Effector CD4-positive, alpha-beta T cell (primary cell): ENCODE measurements around the gene TIGD3.

ENCODE experiments used
- DNase-seq: peaks from one replicate; pipeline ENCODE4 v3.0.0-alpha.2; 2020
- total RNA-seq: gene quantifications from one replicate; lab custom pipeline; 2026; lab: John Stamatoyannopoulos, UW

The TIGD3 gene, protein sequence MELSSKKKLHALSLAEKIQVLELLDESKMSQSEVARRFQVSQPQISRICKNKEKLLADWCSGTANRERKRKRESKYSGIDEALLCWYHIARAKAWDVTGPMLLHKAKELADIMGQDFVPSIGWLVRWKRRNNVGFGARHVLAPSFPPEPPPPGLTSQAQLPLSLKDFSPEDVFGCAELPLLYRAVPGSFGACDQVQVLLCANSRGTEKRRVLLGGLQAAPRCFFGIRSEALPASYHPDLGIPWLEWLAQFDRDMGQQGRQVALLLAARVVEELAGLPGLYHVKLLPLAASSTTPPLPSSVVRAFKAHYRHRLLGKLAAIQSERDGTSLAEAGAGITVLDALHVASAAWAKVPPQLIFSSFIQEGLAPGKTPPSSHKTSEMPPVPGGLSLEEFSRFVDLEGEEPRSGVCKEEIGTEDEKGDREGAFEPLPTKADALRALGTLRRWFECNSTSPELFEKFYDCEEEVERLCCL
- 1.5 reads per million for total RNA-seq

DNA sequence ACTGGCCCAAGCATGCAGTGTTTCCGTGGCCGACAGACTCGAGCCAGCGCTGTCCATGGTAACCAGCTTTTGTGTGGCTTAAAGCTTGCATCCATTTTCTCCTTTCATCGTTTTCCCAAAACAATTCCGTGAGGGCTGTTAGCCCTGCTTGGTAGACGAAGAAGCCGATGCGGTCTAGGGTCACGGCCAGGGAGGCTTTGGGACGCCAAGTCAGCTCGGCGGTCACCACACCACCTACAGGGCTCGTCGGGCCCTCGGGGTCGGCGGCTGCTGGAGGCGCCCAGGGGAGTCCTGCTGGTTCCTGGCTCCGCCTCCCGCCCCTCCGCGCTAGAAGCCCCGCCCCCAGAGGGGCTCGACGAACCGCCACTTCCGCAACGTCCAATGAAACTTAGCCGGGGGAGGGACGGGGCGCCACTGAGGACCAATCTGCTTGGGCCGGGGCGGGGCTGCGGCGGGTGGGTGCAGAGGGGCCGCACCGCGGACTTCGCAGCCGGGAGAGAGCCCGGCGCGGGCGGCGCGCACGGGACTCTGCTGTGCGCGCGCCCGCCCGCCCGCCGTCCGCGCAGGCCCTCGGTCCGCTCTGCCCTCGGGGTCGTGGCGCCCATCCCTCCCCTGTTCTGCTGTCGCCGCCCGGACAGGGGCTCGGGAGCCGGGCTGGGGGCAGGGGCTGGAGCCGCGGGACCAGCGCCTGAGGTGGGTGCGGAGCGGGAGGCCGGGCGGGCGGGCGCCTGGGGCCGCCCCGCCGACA, at the start of gene TIGD3:
Gene TIGD3 (plus strand): TSS at position 487 of the 748 bp plus-strand sequence. CDS start 1,058 bp downstream, outside the sequence.
- DNase-seq = peak; percentile 97

DNA sequence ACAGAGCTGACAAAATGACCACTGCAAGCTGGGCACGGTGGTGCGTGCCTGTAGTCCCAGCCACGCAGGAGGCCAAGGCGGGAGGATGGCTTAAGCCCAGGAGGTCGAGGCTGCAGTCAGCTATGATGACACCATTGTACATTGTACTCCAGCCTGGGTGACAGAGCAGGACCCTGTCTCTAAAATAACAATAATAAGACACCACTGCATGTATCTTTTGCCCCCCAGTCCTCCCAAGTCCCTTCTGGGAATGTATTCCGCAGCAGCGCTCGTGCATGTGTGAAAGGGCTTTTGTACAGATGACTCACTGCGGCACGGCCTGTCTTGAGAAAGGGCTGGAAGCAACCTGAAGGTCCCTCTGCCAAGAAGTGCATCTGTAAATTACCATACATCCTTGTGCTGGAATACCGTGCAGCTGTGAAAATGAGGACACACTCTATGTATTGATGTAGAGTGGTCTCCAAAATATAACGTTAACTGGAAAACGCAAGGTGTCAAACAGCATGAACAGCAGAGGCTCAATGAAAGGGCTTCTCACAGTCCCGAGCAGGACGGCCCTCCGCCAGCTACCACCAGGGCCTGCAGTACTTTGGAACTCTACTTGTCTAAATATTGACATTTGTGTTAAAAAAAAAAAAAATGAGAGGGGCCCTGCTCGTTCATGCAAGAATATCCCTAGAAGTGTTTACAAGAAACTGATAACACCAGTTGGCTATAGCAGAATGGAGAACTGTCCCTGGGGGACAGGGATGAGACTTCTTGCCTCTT, 48.9 kb upstream of the TIGD3 start:
- DNase-seq = no peak

DNA sequence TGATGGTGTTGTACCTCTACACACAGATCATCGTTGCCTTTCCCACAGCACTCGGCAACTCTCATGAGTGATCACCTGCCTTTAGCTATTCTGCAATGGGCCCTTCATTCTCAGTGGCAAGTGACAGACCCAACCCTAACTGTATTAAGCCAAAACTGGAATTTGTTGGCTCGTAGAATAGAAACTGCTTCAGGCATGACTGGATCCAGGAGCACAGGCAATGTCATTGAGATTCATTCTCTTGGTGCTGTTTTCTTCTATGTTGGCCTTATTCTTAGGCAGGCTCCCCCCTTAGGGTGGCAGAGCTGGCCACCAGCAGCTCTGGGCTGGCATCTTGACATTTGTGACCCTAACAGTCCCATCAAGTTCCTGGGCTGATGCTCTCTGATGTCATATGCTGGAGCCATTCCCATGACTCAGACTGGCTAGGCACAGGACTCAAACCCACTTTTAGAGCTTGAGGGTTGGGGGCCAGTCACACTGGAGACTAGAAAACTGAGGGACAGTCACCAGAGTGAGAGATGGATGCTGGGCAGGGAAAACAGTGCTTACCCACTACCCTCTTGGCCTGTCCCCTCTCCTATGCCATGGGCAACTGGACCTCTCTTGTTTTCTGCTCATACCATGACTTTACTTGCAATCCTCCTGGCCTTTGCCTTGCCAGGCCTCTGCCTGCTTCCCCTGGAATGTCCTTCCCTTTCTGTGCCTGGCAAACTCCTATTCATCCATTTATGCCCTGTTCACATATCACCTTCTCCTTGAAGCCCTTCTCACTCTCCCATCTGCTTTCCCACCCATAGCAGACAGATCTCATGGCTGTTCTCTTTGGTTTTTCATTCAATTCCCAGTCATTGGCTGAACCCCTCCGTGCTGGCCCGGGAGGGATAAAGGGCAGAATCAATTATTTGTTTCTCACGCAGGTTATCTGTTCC, 47.0 kb upstream of the TIGD3 start:
- no peak for DNase-seq

DNA sequence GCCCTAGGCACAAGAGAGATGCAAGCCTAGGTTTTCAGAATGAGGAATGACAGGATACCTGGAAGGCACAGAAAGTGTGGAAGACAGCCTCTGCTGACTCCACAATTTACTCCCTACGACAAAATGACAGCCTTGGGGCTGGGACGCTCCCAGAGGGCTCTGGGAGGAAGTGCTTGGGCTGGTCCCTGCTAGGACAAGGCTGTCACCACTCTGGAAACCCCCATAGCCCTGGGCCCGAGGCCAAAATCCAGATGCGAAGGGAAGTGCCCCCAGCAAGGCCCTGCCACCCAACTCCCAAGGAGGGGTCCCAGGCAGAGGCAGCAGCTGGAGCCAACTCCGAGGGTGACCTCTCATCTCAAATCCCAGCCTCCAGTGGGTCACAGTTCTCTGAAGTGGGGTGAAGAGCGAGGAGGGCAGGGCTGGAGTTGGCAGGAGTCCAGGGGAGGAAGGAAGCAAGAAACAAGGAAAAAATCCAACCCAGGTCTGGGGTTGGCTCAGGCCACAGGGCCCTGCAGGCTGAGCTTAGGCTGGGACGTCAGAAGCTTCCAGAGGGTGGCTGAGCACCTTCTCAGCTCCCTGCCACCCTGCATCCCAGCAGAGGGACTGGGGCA, 46.2 kb upstream of the TIGD3 start:
- no peak for DNase-seq

DNA sequence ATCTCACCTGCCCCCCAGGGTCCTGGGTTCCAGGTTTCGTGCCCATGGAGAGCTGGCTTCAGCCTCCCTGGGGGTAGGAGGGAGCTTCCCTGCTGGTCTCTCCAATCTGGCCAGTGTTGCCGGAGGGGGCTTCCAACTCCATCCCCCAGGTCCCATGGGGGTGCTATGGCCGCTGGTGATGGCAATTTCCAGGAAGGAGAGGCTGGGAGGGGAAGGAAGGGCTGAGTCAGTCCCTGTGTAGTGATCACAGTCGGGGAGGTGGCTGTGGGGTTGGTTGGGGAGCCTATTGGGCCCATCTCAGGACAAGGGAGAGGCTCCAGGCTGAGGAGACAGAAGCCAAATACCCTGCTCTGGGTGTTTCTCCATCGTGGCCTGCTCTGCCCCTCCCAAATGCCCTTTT, 45.5 kb upstream of the TIGD3 start:
- no peak for DNase-seq

DNA sequence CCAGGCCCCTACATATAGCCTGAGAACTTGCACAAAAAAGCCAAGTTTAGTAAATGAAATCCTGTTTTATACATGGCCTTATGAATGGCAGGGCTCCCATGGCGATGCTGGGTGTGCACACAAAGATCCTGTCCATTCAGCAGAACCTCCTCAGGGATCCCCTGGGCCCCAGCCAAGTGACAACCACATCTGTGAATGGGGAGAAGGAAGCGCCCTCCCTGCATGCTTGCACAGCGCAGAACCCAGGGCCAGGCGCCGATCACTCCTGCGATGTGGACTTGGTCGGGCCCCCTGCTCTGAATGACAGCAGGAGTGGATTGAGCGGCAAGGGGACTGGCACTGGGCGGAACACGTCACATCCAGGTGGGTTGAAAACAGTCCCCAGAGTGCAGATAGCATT, 44.3 kb upstream of the TIGD3 start:
- DNase-seq = no peak

DNA sequence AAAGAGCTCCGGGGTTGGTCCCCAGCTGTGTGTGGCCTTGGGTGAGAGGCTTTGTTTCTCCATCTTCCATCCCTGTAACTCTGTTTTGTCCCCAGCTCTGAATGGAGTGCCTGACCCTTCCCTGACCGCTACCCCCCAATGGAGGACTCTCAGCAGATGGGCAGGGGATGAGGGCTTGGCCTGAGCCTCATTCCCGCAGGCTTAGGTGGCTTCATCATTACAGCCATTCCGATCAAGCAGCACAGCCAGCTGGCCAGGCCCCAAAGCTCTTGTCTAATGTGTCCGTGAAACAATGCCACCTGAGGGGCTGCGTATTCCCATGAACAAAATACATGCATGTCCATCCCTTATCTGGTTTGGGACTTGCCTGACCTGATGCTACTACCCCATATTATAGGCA, 43.8 kb upstream of the TIGD3 start:
- DNase-seq = no peak

DNA sequence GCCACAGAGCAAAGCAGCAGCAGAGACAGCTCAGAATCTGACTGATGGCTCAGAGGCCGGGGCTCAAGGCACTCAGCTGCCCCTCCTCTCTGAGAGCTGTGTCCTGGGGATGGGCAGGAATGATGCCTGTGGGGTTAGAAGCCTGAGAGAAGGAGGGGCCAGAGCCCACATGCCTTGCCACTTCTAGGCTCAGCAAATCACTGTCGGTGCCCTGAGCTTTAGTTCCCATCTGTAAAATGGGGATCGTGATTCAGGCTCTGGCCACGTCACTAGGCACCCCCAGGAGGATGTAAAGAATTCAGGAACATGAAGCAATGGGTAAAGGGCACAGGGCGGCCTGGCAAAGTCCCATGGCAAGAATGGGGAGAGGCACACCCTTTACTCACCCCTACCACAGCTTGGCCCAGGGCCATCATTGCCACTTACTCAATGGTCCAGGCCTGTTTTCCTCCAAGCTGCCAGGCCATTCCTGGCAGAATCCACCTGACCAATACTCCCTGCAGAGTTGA, 43.3 kb upstream of the TIGD3 start:
- no peak for DNase-seq

DNA sequence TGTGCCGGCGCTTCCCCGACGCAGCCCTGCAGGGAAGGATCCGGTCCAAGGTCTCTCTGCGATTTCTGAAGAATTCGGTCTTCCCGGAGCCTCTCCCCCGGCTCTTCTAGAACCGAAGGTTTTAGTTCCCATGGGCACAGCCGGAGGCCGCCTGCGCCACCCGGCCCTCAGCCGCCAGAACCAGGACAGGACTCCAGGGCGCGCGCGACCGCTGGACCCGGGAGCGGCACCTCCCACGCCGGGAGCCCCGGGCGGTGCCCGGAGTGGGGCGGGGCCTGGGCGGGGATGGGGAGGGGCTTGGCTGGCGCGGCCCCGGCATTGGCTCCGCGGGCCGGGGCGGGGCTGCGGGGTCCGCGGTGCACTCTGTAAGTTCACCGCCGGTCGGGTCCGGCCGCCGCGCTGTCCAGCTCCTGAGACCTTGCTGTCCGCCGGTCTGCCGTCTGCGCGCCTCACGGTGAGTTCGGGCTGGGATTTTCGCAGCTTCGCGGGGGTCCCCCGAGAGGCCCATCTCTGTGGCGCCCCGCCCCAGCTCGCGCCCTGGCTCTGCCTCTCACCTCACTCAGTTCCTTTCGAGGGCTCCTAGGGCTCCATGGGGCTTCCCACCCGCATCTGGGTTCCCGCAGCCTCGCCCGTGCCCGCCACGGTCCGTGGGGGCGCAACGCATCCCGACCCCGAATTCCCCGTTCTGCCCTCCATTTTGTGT, 39.9 kb upstream of the TIGD3 start, which contains the start of gene CDC42EP2:
Gene CDC42EP2 (plus strand): TSS at position 366 of the 703 bp plus-strand sequence. CDS start 6,033 bp downstream, outside the sequence.
- peak; percentile 64 for DNase-seq

DNA sequence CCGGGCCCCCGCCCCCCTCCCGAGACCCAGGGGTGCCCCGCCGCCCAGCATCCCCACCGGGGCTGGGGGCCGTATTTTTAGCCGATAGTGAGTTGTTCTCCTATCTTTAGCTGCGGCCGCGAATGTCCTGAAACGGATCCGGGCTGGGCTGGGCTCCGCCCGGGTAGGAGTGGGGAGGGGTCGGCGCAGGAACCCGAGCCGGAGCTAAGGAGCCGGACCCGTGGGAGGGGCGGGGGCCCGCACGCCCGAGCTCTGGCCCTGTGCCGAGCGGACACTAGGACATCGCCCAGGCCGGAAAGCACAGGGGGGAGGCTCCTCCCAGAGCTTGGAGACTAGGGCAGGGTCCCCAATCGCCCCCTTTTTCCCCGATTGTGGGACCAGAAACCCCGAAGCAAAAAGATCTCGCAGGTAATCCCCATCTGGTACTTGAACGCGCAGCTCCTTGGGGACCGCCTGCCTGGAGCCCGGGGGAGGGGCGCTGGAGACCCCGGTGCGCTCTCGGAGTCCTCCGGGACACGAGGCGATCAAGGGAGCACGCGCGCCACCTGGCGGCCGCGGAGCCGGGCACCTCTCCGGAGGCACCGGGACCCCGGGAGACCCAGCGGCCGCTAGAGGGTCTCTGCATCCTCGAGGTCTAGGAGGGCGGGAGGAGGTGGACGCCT, 39.2 kb upstream of the TIGD3 start:
- peak; percentile 77 for DNase-seq

DNA sequence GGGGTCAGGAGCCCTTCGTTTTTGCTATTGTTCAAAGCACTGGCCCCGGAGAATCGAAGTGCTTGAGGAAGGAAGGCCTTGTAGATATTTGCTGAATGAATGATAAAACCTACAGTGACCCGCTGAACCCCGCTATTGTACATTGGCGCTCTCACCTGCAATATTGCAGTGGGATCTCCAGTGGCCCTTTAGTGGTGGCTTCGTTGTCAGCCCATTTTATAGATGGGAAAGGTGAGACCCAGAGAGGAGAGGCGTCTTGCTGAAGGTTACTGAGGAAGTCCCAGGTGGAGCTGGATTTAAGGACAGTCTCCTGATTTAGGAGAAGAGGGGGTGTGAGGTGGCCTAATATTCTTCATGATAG, 38.7 kb upstream of the TIGD3 start:
- no peak for DNase-seq

DNA sequence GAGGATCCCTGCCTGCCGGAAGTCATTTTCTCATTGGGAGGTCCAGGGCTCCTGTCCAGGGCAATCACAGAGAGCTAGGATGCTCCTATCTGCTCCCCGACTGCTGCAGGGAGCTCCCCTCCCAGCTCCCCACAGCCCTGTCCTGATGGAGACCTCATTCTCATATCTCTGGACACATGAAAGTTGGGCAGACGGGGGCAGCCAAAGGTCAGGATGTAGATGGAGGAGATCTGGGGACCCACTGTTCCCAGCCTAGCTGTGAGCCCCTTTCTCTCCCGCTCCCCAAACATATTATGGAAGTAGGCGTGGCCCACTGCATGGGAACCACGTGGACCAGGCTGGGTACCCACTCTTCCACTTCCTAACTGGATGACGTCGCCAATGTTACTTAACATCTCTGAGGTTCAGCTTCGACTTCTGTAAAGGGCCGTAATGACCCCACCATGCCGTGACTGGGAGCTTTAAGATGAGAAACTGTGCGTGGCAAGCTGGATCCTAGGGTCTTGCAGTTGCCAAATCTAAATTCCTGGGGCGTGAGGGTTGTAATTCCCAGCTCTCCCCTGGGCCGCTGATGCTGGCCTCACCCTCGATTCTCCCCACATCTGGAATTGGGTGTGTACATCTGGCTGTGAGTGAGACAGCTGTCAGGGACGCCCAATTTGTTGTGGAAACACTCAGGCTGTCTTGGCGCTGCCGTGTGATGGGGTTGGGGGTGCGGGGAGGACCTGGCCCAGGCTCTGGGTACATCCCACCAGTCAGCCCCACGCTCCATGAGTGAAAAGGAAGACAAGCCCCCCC, 38.1 kb upstream of the TIGD3 start:
- no peak for DNase-seq

DNA sequence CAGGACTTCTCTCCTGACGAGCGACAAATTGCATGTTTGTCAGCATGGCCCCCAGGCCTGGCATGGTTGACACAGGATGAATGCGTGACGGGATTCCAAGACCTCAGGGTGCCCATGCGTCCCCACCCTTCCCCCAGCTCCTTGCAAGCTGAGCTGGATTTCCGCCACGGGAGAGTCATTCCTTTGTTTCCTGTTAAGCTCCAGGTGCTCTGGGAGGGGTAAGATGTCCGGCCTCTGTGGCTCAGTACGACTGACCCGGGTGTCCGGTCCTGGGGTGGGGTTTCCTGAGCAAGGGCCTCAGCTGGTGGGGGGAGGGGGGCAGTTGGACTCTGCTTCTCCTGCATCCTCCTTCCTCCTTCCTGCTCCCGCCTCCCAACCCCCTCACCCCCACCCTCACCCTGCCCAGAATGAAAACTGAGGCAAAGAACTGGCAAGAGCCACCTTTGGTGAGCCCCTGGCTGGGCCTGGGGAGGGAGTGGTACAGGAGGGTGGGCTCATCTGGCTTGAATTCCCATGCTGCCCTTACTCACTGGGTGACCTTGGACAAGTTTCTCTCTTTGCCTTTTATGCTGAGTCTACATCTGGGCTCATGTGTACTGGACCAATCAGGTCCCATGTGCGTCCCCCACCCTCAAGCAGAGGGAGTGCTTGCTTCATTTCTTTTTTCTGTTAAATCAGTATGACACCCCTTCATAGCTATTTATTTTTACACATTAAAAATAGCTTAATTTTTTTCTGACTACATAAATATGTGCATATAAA, 37.3 kb upstream of the TIGD3 start:
- no peak for DNase-seq

DNA sequence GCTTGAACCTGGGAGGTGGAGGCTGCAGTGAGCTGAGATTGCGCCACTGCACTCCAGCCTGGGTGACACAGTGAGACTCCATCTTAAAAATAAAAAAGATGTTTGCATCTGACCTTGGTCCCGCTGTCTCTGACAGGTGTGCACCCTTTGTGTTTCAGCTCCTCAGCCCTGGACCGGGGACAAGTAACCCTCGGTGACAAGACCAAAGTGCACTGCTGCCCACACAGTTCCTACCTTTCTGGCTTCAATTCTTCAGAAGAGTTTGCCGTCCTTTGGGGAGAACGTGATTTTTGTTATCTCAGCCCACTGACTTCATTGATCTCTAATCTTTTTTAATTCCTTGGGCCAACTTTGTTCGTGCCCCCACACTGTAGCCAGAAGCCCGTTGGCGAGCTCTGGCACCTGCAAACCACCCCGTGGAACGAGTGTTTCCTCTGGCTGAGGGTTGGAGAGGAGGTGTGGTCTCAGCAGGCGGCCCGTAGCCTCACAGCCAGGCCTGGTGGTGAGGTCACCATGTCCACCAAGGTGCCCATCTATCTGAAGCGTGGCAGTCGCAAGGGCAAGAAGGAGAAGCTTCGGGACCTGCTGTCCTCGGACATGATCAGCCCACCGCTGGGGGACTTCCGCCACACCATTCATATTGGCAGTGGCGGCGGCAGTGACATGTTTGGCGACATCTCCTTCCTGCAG, 34.0 kb upstream of the TIGD3 start:
- DNase-seq = no peak

DNA sequence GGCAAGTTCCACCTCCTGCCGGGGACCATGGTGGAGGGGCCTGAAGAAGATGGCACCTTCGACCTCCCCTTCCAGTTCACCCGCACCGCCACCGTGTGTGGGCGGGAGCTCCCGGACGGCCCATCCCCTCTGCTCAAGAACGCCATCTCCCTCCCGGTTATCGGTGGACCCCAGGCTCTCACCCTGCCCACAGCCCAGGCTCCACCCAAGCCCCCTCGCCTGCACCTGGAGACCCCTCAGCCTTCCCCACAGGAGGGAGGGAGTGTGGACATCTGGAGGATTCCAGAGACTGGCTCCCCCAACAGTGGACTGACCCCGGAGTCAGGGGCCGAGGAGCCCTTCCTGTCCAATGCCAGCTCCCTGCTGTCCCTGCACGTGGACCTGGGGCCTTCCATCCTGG, 33.5 kb upstream of the TIGD3 start:
- DNase-seq = no peak

DNA sequence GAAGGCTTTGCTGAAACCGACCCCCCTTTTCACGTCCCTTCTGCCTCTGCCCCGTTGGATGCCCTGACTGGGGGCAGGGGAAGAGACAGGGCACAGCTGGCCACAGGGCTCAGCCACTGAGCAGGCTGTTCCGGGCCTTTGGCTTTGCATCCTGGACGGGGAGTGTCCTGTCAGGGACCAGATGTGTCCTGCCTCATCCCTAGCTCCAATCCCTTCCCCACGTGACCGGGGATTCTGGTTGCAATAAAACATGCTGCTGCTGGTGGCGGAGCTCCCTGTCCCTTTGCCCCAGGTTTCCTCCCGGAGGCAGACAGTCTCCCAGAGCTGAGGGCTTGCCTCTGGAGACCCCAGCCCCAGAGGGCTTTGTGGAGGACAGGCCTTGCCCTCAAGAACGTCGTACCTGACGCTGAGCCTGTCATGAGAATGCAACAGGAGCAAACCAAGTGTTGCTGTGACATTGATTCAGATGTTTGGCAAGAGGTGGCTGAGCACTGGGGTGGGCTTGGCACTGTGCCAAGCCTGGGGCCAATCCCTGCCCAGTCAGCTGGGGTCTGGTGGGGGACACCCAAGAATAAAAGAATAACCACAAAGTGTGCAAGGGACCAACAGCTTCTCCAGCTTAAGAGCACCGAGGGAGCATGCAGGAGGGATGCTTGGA, 32.6 kb upstream of the TIGD3 start:
- no peak for DNase-seq

DNA sequence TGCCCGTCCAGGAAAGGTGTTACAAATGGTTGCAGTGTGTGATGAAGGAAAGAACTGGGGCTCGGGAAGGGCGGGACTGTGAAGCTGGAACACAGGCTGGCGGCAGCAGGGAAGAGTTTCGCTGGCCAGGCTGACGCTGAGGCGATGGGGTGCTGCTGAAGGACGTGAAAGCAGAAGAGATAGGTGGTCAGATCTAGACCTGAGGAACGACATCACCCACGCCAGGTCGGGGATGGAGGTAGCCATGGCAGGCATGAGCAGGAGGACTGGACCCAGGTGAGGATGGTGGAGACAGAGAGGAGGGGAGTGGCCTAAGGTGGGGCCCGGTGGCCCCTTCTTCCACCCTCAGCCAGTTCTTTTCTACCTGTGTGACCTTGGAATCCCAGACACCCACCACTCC, 30.7 kb upstream of the TIGD3 start:
- DNase-seq = no peak
